Neural progenitor cell (in vitro differentiated cells): ENCODE measurements around the gene PRRG4.

Source experiments
- CTCF ChIP-seq: fragments of 200-600 bp; sonication (generic); IDR thresholded peaks from 2 replicates; pipeline ENCODE4 v1.5.1; 2017; ENCODE audit warnings: antibody characterized with exemption, mild to moderate bottlenecking
- EZH2 ChIP-seq: fragments of 200-600 bp; sonication (generic); IDR thresholded peaks from 2 replicates; pipeline ENCODE4 v1.6.1; 2017; ENCODE audit warnings: antibody characterized with exemption, mild to moderate bottlenecking, moderate library complexity
- EZH2phosphoT487 ChIP-seq: fragments of 200-600 bp; sonication (generic); IDR thresholded peaks from 2 replicates; pipeline ENCODE4 v1.6.1; 2017; ENCODE audit warnings: antibody characterized with exemption

GRCh38 chr11:32890843-32891656 is 61.3 kb downstream of the PRRG4 start:
- TF ChIP-seq CTCF (no peak), EZH2 (no peak), EZH2phosphoT487 (no peak)
